Measurements from ENCODE around the gene UBXN2A.
"Not testable (repeated sequence)": the region's sequence is repeated elsewhere in the genome, so short reads cannot be mapped to it uniquely, and the experiment has no call there.

UBXN2A gene

DNA sequence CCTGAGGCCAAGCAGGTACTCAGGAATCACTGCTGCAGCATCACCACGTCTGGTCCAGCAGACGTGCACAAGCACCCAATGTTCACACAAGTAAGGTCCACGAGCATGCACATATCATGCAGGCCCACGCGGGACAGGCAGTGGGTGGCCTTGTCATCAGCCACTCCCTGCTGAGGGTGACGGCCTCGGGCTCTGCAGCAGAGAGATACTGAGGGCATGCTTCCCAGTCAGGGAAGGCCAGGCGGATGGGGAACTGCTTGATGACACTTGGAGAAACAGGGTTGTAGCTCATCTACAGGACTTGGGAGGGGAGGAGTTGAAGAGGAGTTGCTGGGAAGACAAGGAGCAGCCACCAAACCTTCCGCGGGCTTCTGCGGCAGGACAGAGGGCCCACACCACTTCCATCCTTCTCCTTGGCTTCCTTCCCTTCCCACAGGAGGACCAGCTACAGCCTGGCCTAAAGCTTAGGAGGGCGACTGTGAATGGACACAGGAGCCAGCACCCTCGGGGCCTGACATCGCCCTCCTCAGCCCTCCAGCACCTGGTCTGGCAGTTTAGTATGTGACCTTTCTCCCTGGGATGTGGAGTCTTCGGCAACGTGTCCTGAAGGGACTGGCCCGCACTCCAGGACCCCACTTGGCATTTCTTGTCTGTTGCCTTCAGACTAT, 84.9 kb downstream of the UBXN2A start:
- TF ChIP-seq, protein P1, sequence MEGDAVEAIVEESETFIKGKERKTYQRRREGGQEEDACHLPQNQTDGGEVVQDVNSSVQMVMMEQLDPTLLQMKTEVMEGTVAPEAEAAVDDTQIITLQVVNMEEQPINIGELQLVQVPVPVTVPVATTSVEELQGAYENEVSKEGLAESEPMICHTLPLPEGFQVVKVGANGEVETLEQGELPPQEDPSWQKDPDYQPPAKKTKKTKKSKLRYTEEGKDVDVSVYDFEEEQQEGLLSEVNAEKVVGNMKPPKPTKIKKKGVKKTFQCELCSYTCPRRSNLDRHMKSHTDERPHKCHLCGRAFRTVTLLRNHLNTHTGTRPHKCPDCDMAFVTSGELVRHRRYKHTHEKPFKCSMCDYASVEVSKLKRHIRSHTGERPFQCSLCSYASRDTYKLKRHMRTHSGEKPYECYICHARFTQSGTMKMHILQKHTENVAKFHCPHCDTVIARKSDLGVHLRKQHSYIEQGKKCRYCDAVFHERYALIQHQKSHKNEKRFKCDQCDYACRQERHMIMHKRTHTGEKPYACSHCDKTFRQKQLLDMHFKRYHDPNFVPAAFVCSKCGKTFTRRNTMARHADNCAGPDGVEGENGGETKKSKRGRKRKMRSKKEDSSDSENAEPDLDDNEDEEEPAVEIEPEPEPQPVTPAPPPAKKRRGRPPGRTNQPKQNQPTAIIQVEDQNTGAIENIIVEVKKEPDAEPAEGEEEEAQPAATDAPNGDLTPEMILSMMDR (IDR thresholded peaks at IDR 0.05), result no peak
- H3K4me3 ChIP-seq, result no peak overlapping the region
- no peak for DNase-seq (ENCODE audit: low spot score)
- H3K27ac ChIP-seq, result no peak overlapping the region

DNA sequence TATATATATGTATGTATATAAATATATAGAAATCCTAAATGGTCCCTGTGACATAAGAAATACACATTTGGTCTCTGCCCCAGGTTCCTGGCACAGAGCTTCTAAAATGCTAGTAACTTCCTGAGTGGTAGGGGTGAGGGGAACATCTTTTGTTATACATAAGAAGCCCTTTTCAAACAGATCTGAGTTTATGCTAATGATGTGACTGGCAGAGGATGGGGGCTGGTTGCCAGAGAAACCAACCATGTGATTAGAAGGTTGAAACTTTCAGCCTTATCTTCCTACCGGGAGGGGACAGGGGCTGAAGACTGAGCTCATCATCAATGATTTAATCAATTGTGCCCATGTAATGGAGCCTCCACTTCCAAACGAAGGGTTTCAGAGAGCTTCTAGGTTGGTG, 86.0 kb downstream of the UBXN2A start:
- H3K4me3 ChIP-seq, result no peak overlapping the region
- no peak overlapping the region for H3K27ac ChIP-seq
- no peak for DNase-seq (ENCODE audit: low spot score)
- TF ChIP-seq, protein P1 (IDR thresholded peaks at IDR 0.05), result no peak

DNA sequence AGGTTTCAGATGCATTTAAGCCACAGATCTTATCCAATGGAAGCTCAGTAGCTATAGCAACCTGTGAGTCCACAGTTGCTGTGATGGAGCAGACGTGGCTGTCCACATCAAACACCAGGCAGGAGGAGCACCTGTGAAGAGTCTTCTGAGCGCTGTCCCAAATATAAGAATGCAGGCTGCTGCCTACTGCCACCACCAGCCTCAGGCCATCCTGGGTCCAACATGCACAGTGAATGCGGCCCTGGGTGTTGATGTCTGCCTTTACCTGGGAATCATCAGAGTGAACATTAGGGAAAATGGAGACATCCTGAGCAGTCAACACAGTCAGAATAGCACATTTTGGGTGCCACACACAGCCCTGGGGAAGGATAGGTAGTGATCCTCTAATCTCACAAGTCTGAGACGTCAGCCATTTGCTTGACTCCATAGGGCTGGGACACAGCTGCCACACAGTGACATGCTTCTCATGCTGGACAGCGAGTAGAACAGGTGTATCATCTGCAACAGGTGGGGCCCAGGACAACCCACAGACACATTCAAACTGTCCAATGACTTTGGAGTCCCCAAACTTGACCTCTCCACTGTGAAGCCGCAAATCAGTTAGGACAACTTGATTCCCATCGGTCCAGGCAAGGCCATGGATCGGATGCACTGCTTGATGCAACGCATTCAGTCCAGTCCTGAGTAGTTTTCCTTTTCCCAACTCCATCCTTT, 98.7 kb downstream of the UBXN2A start:
- no peak overlapping the region for H3K27ac ChIP-seq
- no peak for DNase-seq (ENCODE audit: low spot score)
- TF ChIP-seq, protein P1 (IDR thresholded peaks at IDR 0.05), result no peak
- no peak overlapping the region for H3K4me3 ChIP-seq

DNA sequence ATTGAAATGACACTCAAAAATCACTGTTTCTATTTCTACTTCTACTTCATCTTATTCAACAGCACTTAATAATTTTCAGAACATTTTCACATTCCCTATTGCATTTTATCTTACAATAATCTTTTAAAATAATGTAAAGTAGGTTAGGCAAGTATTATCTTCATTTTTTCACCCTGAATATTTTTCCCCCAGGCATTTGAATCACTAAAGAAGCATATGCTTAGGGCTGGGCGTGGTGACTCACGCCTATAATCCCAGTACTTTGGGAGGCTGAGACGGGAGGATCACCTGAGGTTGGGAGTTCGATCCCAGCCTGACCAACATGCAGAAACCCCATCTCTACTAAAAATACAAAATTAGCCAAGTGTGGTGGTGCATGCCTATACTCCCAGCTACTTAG, 100.2 kb downstream of the UBXN2A start:
- DNase-seq (ENCODE audit: low spot score), result no peak
- H3K4me3 ChIP-seq, result no peak overlapping the region
- H3K27ac ChIP-seq, result no peak overlapping the region
- TF ChIP-seq, protein P1 (IDR thresholded peaks at IDR 0.05), result no peak

DNA sequence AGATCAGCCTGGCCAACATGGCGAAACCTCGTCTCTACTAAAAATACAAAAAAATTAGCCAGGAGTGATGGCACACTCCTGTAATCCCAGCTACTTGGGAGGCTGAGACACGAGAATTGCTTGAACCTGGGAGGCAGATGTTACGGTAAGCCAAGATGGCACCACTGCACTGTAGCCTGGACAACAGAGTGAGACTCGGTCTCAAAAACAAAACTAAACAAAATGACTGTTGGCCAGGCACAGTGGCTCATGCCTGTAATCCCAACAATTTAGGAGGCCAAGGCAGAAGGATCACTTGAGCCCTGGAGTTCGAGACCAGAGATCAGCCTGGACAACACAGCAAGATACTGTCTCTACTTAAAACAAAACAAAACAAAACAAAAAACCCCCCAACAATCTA, 102.9 kb downstream of the UBXN2A start:
- H3K27ac ChIP-seq; H3K4me3 ChIP-seq; DNase-seq (ENCODE audit: low spot score): not testable (repeated sequence)

DNA sequence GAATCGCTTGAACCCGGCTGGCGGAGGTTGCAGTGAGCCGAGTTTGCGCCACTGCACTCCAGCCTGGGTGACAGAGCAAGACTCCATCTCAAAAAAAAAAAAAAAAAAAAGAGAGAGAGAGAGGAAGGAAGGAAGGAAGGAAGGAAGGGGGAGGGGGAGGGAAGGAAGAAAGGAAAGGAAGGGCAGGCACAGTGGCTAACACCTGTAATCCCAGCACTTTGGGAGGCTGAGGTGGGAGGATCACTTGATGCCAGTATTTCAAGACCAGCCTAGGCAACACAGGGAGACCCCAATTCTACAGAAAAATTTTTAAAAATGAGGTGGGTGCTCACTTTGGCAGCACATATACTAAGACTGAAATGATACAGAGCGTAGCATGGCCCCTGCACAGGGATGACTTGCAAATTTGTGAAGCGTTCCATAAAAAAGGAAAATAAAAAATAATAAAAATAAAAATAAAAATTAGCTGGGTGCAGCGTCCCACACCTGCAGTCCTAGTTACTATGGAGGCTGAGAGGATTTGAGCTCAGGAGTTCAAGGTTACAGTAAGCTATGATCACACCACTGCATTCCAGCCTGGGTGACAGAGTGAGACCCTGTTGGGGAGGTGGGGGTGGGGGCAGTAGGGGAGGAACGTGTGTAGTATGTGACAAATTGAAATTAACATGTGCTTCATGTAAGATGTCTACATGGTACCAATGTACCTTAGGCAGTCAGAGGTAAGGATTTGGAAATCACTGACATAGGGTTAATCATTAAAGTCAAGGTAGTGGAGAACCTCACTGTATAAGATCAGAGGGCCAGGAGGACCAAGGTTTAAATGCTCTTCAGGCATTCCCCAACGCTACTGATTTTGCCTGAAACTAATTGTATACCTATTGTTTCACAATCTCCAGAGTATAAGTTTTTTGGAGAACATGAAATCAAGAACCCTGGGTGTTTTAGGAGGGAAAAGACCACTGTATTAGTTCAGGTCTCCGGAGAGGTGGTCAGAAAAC, 105.5 kb downstream of the UBXN2A start:
- TF ChIP-seq, protein P1 (IDR thresholded peaks at IDR 0.05), result no peak
- Histone ChIP-seq H3K27ac (no peak overlapping the region), H3K4me3 (peak overlapping the region; percentile 81)
- DNase-seq (ENCODE audit: low spot score), result no peak

DNA sequence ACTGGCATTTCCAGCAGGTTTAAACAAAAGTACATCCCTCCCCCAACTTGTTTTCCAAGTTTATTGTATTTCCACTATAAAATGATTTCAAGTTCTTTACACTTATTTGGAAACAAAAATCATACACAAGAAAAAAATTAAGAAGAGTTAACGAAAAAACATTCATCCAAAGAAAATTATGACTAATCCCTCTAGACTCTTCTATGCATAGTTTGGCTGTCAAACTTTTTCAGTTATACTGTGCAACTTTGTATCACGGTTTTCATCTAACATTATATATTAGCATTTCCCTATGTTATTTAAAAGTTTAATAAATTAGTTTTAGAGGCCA, 106.3 kb downstream of the UBXN2A start:
- H3K4me3 ChIP-seq, result peak overlapping the region; percentile 81
- TF ChIP-seq, protein P1 (IDR thresholded peaks at IDR 0.05), result no peak
- no peak for DNase-seq (ENCODE audit: low spot score)
- peak overlapping the region; percentile 29 to 88 for H3K27ac ChIP-seq

Measured in coronary artery (tissue), 2 donors.